Lower leg skin (tissue), 4 donors: Measurements from ENCODE around the gene ZDHHC7. TPM values are rescaled to one million over a fixed set of nuclear protein-coding genes. Genes with fewer than 3 reads are reported as not detected.
A peak's percentile ranks its signal among the peaks of the same experiment; 100 is the strongest.

Source experiments
- DNase-seq, 2 donors: peaks; one replicate each; pipeline ENCODE4 v3.0.0-alpha.2; 2019; ENCODE audit warnings: low spot score in 2 of 2
- H3K4me3 ChIP-seq: fragments of 200-600 bp; sonication (generic); 2 replicates; pipeline ENCODE4 v1.5.1; 2017; ENCODE audit warnings: mild to moderate bottlenecking, low read depth; ENCODE audit not compliant: poor library complexity, severe bottlenecking
- CTCF ChIP-seq, 3 donors: fragments of 450-650 bp; IDR thresholded peaks; one replicate each; pipeline ENCODE4 v1.5.1; 2016; ENCODE audit warnings: antibody characterized with exemption in 3 of 3, mild to moderate bottlenecking in 3 of 3, moderate library complexity in 2 of 3
- POLR2A ChIP-seq, 2 donors: fragments of 450-650 bp; IDR thresholded peaks; one replicate each; pipeline ENCODE4 v1.6.1; 2016 to 2017; ENCODE audit warnings: antibody characterized with exemption in 2 of 2, mild to moderate bottlenecking in 1 of 2, moderate library complexity in 1 of 2
- WGBS, 2 donors: methylation state at CpG; one replicate each; pipeline ENCODE4 v1.1.5; 2018; 5-methylcytosine and 5-hydroxymethylcytosine counted together
- intact Hi-C: fragments of 100-400 bp; cut with DNase I; formaldehyde crosslinking; loops from one replicate; pipeline ENCODE4 v1.15.0; 2023; ENCODE audit warnings: low total_unique reads
- total RNA-seq, 4 donors: library from RNA; depleted of rRNA; stranded (reverse); fragments of >200 nt; gene quantifications; one replicate each; pipeline ENCODE4 v1.1.0, GENCODE V29; 2016

ZDHHC7 gene
- total RNA-seq, 4 donors from 2014 or later = 39.7 to 56.5 (median 47.3) TPM

- WGBS, 2 donors = 75 to 79% methylated on average over 2 of the region's 2 CpGs
- no peak for DNase-seq
- TF ChIP-seq CTCF (IDR thresholded peaks at IDR 0.05) (no peak), POLR2A (IDR thresholded peaks at IDR 0.05) (no peak)
- intact Hi-C loops = no loop called here
- no peak overlapping the region for H3K4me3 ChIP-seq
These were observed 3.0 kb upstream of the ZDHHC7 start for GRCh38 chr16:85014311-85014710.

GRCh38 chr16:85011846-85012284 lies 530 bp upstream of the ZDHHC7 start:
- WGBS, 2 donors = 18 to 19% methylated on average over 17 of the region's 17 CpGs
- peak overlapping the region; percentile 92 for H3K4me3 ChIP-seq
- no peak for DNase-seq
- intact Hi-C loops = no loop called here
- TF ChIP-seq POLR2A (IDR thresholded peaks at IDR 0.05) = no peak
- no peak for TF ChIP-seq CTCF (IDR thresholded peaks at IDR 0.05)

- H3K4me3 ChIP-seq = peak overlapping the region; percentile 92
- intact Hi-C loops = no loop called here
- DNase-seq = no peak
- WGBS, 2 donors = 20 to 22% methylated on average over 9 of the region's 9 CpGs
- TF ChIP-seq POLR2A (IDR thresholded peaks at IDR 0.05) (no peak), CTCF (IDR thresholded peaks at IDR 0.05) (no peak)
These were observed 847 bp downstream of the ZDHHC7 start for GRCh38 chr16:85010446-85010930.

GRCh38 chr16:85008271-85008670 lies 3.1 kb downstream of the ZDHHC7 start:
- TF ChIP-seq CTCF (IDR thresholded peaks at IDR 0.05) (no peak), POLR2A (IDR thresholded peaks at IDR 0.05) (no peak)
- H3K4me3 ChIP-seq = no peak overlapping the region
- WGBS, 2 donors = 46 to 47% methylated on average over 3 of the region's 3 CpGs
- DNase-seq = no peak
- intact Hi-C loops = no loop called here

GRCh38 chr16:85007496-85008214 lies 3.7 kb downstream of the ZDHHC7 start:
- intact Hi-C loops = no loop called here
- TF ChIP-seq CTCF (IDR thresholded peaks at IDR 0.05) (no peak), POLR2A (IDR thresholded peaks at IDR 0.05) (no peak)
- no peak for DNase-seq
- H3K4me3 ChIP-seq = no peak overlapping the region
- 88 to 96% methylated on average over 7 of the region's 7 CpGs for WGBS, 2 donors
